Stimulated activated naive B cell treated with anti-CD40 and anti-IgM and Interleukin-4, amounts not matched to agents 10 μg/mL and 1 μg/mL and 100 μg/mL, for 72 hours (primary cell): ENCODE data around the gene HAND2.

Experiments
- ATAC-seq, 2 donors: fragments of 150-1000 bp; cut with Tn5 transposase; replicated peaks; 2 replicates each; pipeline ENCODE4 v1.10.0; 2021; ENCODE audit warnings: moderate library complexity in 1 of 2
- DNase-seq: peaks from one replicate; pipeline ENCODE4 v3.0.0; 2021
- H3K27ac Mint-ChIP-seq: one replicate; pipeline ENCODE4 v1.8.0; 2022; ENCODE audit warnings: mild to moderate bottlenecking, mixed read lengths
- H3K27me3 Mint-ChIP-seq, 2 donors: one replicate each; pipeline ENCODE4 v1.8.0; 2022; ENCODE audit warnings: mixed read lengths in 2 of 2
- H3K36me3 Mint-ChIP-seq, 2 donors: one replicate each; pipeline ENCODE4 v1.8.0; 2022; ENCODE audit warnings: mixed read lengths in 2 of 2, mild to moderate bottlenecking in 1 of 2
- H3K4me1 Mint-ChIP-seq, 2 donors: one replicate each; pipeline ENCODE4 v1.8.0; 2022; ENCODE audit warnings: mixed read lengths in 2 of 2, mild to moderate bottlenecking in 1 of 2
- H3K4me3 Mint-ChIP-seq, 2 donors: one replicate each; pipeline ENCODE4 v1.8.0; 2022; ENCODE audit warnings: mild to moderate bottlenecking in 2 of 2, mixed read lengths in 2 of 2, moderate library complexity in 1 of 2
- H3K9me3 Mint-ChIP-seq, 2 donors: one replicate each; pipeline ENCODE4 v1.8.0; 2022; ENCODE audit warnings: mixed read lengths in 2 of 2, mild to moderate bottlenecking in 1 of 2

The HAND2 gene

DNA sequence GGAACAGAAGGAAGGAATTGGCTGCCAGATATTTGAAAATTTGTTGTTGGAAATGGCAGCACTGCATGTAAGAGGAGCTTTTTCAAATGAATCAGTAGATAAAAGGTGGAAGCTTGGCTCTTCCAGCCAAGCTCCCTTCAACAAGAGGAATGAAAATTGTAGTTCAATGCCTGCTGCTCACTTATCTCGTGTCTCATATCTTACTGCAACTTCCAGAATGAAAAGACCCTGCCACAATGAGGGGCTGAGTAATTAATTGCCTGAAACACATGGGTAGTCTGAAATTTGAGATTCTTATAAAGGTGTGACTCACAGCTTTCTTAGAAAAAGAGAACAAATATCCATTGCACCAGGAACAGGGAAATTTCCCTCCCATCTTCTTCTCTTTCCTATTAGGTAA is 53.0 kb downstream of the HAND2 start:
- H3K4me3 Mint-ChIP-seq: no peak overlapping the region
- ATAC-seq: no peak
- peaks cover 0 to 3% of the 10 kb centered on the region in 2 donors for H3K9me3 Mint-ChIP-seq
- H3K27ac Mint-ChIP-seq: no peak overlapping the region
- no peaks in the 10 kb centered on the region for H3K4me1 Mint-ChIP-seq
- H3K27me3 Mint-ChIP-seq: peaks cover 6 to 7% of the 10 kb centered on the region in 2 donors
- H3K36me3 Mint-ChIP-seq: no peaks in the 10 kb centered on the region
- DNase-seq: no peak
